Stimulated activated CD4-positive, alpha-beta T cell treated with anti-CD3 and anti-CD28 coated beads, Interleukin-12 subunit alpha, Interleukin-12 subunit beta, amount 100 ng/mL, for 48 hours (primary cell): ENCODE measurements around the gene ATXN7L1.
A peak's percentile ranks its signal among the peaks of the same experiment; 100 is the strongest.

Experiments
- DNase-seq, 3 donors: peaks; one replicate each; pipeline ENCODE4 v3.0.0-alpha.2; 2020; ENCODE audit warnings: low read depth in 2 of 3, low spot score in 1 of 3

Gene ATXN7L1

GRCh38 chr7:105678811-105679495 lies 197.4 kb downstream of the ATXN7L1 start:
- DNase-seq: peak in 1 of 3 donors; percentile 31

DNA sequence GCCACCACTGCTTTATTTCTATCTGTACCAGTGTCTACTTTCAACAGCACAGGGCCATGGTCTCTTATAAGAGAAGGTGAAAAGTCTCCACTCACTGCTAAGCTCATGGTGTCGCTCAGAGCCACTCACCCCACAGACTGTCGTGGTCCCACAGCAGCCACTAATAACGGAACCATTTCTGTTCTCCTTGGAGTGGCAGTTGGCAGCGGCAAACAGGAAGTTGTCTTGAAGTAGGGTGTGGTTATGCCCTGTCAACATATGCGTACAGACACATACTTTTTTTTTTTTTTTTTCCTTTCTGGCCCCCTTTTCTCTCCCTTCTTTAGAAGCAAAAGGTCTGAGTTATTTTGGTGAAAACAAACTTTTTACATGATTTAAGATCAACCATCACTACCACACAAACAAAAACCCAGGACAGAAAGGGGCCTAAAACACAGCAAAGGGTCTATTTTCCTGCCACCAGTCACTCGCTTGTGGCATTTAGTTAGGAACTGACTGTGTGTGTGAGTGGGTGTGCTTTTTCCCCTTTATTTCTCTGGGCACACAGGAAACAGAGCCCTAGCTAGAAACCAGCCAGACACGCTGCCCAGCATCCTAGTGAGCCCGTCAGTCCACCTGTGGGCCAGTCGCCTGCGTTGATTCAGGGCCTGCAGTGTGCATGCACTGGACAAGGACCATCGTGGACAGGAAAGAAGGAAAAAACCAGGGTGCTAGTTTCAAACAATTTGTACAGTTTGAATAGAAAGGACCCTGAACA lies 198.4 kb downstream of the ATXN7L1 start:
- peak in 2 of 3 donors; percentile 55 for DNase-seq

DNA sequence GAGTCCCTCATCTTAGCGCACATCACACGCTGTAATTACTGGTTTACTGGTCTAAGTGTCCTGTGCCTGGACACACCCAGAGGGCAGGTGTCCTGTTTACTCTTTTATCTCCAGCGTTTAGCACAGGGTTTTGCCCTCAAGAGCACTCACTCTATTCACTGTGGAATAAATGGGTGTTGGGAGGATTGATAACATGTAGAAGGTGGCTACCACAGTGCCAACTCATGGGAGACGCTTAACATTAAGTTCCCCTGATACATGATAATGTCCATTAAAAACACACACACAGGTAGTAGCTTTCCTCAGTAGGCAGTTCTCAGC lies 199.0 kb downstream of the ATXN7L1 start:
- DNase-seq: no peak

- peak in 1 of 3 donors; percentile 31 for DNase-seq
These were observed 200.4 kb downstream of the ATXN7L1 start for GRCh38 chr7:105675934-105676371.

DNA sequence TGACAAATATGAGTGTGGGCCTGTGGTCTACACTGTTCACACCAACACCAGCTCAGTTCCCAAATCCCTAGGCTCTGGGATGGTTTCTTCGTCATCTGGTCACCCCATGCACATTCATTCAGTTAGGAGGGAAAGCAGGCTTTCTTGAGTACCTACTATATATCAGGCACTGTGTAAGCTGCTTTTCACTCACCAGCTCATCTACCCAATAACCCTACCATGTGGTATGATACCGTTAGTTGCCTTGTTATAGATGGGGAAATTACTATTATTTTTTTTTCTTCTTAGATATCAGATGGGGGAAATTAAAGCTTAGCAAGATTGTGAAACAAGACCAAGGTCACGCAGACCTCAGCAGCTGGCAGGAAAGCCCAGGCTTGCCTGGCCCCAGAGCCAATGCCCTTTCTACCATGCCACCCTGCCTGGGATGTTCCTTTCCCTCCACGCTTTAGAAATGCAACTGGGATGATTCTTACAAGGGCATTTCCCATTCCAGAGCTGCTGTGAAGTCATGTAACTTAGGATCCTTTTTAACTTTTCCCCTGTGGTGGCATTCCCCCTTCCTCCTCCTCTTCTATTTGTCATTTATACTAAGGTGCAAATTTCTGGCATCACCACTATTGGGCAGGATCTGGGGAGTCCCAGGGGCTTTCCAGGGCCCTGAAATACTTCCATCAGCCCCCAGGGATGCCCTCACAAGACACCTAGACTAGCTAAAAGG lies 202.0 kb downstream of the ATXN7L1 start:
- no peak for DNase-seq

DNA sequence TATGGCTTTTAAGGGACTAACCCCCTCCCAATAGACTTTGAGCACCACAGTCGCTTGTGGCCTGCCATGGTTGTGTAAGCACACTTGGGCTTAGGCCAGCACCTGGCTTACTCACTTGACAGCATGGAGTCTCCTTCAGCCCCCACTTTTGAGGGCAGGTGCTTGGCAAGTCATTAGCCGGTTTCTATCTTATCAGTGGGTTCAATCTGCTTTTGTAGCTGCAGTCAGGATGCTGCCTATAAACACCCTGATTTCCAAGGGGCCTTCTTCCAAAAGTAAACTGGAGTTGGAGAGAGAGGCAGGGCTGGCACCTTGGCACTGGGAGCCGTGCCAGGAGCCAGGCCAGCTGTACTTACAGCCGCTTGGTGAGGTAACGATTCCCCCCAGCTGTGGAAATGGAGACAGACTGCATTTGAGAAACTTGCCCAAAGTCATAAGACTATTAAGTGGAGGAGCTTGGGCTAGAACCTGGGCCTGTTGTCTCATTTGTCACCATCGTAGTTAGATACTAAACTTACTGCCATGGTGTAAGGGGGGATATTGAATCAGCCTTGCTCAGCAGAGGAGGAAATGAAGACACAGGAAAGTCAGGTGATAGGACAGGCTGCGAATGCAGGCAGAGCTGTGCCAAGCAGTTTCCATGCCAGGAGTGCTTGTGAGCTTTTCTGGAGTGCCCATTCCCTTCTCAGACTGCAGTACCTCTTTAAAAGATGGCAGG lies 202.9 kb downstream of the ATXN7L1 start:
- DNase-seq: no peak

DNA sequence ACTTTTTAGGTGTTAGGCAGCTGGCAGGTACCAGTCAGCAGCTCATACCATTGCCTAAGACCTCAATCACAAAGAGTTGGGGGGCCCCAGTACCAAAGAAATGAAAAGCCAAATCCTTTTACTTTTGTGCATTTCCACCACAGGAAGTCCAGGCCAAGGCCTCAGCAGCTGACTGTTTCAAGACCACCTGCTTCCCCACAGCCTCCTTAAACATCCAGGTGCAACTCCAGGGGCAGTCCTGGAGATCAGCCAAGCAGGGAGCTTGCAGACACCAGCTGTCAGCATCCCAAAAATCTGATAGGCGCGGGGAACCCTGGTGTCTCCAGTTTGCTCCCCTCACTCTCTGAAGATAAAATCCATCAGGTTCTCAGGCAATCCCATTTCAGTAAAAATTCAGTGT lies 203.6 kb downstream of the ATXN7L1 start:
- no peak for DNase-seq

- no peak for DNase-seq
These were observed 210.1 kb downstream of the ATXN7L1 start for GRCh38 chr7:105666324-105666723.

- no peak for DNase-seq
These were observed 210.7 kb downstream of the ATXN7L1 start for GRCh38 chr7:105665684-105666083.

DNA sequence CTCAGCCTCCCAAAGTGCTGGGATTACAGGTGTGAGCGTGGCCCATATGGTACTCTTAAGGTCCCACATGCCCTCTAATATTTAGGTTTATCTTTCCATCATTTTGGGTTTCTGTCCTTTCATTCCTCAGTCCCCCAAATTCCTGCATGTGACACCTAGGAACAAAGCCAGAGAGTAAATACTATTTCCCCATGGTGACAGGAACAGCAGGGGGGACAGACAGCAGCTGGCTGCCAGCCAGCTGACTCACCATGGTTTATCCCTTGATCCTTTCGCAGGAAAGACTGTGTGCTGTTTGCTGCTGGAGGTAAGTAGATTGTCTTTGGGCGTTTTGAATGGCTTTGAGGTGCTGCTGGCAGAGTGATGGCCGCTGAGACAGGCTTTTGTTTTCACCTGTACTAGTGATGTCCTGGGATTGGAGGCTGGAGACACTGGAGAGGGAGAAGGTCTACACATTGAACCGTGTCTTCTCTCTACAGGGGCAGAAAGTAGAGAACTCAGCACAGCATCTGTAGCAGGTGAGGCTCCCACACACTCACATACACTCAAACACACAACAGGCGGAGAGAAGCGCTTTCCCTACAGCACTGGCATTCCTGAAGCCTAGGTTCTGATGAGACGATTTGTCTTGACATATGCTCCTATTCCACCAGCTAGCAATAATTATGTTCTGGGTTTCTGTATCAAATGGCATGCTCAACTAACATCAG lies 211.4 kb downstream of the ATXN7L1 start:
- no peak for DNase-seq

DNA sequence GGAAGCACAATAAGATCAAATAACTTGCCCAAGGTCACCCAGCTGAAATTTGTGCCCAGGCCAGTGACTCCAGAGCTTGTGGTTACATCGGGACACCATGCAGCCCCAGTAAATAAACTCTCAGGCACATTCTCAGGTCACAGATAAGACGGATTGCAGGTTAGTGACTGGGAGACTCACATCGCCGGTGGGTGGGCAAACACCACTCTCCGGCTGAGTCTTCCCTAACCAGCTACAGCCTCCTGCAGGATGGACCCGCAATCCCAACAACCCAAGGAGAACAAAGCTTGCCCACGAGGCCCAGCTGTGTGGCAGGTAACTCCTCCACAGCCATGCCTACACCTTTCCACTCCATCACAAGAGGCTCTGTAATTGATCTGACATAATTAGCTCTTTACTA lies 213.4 kb downstream of the ATXN7L1 start:
- DNase-seq: no peak

- no peak for DNase-seq
These were observed 214.8 kb downstream of the ATXN7L1 start for GRCh38 chr7:105661625-105662024.

GRCh38 chr7:105656922-105657521 lies 219.4 kb downstream of the ATXN7L1 start:
- peak; percentile 47 to 86 (median 63) for DNase-seq

GRCh38 chr7:105655500-105656380 lies 220.7 kb downstream of the ATXN7L1 start:
- DNase-seq: no peak

- no peak for DNase-seq
These were observed 221.3 kb downstream of the ATXN7L1 start for GRCh38 chr7:105655067-105655466.

GRCh38 chr7:105654095-105654686 lies 222.2 kb downstream of the ATXN7L1 start:
- no peak for DNase-seq

DNA sequence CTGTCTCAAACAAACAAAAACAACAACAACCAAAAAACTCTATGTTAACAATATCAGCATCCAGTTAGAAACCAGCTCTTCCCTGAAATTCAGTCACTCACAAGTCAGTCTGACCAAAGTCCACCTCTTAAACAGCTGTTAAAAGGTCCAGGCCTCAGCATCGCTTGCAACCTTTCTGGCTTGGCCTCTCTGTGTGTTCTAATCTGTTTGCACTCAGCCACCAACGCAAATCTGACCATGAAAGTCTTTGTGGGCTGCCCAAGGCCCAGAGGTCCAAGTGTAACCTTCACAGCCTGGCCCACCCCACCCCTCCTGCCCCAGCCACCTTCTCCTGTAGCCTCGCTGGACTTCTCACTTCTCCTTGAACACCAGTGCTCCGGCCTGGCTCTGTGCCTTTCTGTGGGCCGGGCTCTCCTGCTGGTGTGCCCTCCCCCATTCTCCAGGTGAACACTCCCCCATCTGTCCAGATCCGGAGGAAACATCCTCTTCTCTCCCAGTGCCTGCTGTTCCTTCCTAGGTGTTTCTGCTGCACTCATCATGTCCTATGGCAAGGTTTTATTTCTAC lies 222.9 kb downstream of the ATXN7L1 start:
- no peak for DNase-seq

DNA sequence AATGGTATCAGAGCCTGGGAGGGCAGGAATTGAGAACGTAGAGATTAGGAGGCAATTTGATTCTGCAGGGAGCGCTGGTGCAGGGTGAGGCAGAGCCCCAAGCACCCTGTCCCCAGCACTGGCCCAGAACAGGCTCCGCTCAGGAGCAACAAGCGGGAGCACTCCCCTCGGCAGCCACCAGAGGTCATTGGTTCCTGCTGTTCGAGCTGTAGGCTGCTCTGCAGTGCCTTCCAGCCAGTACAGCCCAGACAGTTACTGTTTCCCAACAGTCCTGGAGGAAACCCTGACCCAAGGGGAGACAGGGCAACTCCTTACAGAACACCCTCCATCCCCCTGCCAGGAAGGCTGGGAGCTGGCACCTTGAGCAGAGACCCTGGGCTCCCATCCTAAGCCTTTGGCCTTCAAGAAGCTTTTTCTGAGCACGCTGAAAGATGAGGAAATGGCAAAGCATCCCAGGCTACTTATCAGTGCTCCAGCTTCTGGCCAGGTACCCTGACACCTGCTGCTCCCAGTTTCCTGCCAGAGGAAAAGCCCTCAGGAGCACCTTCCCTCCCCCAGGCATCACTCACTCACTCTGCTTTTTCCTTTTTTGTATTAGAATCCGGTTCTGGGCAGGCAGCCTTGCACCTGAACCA lies 223.9 kb downstream of the ATXN7L1 start:
- peak; percentile 39 to 59 (median 58) for DNase-seq
